Esophagus muscularis mucosa (tissue), 4 donors: Measurements from ENCODE around the gene CBX2.

Source experiments
- CTCF ChIP-seq, 3 experiments: fragments of 200-600 bp in 2 of 3; fragments of 450-650 bp in 1 of 3; sonication (generic) in 2 of 3; IDR thresholded peaks; one replicate each; pipeline ENCODE4 v1.5.1; 2017 to 2019; ENCODE audit warnings: antibody characterized with exemption in 3 of 3, mild to moderate bottlenecking in 2 of 3, moderate library complexity in 1 of 3
- EP300 ChIP-seq: sonication (generic); formaldehyde crosslinking; IDR thresholded peaks from one replicate; pipeline ENCODE4 v1.6.1; 2017; ENCODE audit warnings: antibody characterized with exemption
- POLR2A ChIP-seq: fragments of 450-650 bp; IDR thresholded peaks from one replicate; pipeline ENCODE4 v1.6.1; 2017; ENCODE audit warnings: antibody characterized with exemption, moderate library complexity, mild to moderate bottlenecking, low read depth
- POLR2AphosphoS5 ChIP-seq, 2 donors: sonication (generic); formaldehyde crosslinking; IDR thresholded peaks; one replicate each; pipeline ENCODE4 v1.6.1; 2017; ENCODE audit warnings: antibody characterized with exemption in 2 of 2

DNA sequence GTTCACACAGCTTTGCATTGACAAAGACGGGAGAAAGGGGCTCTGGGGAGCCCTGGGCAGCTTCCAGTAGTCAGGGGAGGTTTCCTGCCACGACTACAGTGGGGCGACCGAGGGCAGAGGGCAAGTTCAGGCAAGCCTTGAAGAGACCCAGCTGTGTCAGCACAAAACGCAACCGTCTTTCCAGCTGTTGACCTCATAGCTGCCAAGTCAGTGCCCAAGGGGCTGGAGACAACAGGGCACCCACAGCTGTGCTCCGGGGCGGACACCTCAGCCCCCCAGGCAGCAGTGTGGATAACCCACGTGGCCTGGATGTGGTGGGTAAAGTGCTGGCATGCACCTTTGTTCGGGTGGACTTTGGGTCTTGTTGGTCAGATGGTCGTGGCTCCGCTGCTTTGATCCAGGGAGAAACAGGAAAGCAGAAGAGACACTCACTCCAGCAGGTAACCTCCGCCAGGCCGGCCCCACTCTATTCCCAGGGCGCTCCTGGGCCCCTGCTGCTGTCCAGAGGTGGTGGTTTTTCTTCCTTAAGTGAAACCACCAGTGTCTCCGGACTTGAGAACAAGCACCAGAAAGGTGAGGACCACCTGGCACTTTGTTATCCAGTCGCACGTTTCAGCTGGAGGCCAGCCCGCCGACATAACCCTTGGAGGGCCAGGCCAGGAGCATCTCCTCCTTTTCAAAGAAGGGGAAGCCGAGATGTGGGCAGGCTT, 17.6 kb upstream of the CBX2 start:
- no peak for TF ChIP-seq CTCF (IDR thresholded peaks at IDR 0.05)
- TF ChIP-seq POLR2AphosphoS5 (IDR thresholded peaks at IDR 0.05), result no peak
- TF ChIP-seq POLR2A, result no peak
- TF ChIP-seq EP300, result no peak
